Stomach (tissue), 19 donors: ENCODE data around the gene ADI1. TPM values are rescaled to one million over a fixed set of nuclear protein-coding genes. Genes with fewer than 3 reads are reported as not detected.

Experiments
- DNase-seq, 2 donors: peaks; one replicate each; pipeline versions ENCODE4 v3.0.0 to v3.0.0-alpha.2; 2013 to 2019
- H3K27ac ChIP-seq, 5 donors: fragments of 200-600 bp in 4 of 5; sonication (generic) in 4 of 5; one replicate each; pipeline ENCODE4 v1.5.1; 2013 to 2019; ENCODE audit warnings: mild to moderate bottlenecking in 1 of 5, moderate library complexity in 1 of 5
- H3K27me3 ChIP-seq, 3 donors: fragments of 200-600 bp; sonication (generic); one replicate each; pipeline ENCODE4 v1.5.1; 2017 to 2019; ENCODE audit warnings: mixed run types in 1 of 3
- H3K36me3 ChIP-seq, 4 donors: fragments of 200-600 bp; sonication (generic); 1 replicate in 3 of 4; 2 replicates in 1 of 4; pipeline ENCODE4 v1.5.1; 2016 to 2019
- H3K4me1 ChIP-seq, 4 donors: fragments of 200-600 bp; sonication (generic); one replicate each; pipeline ENCODE4 v1.5.1; 2016 to 2019
- H3K4me3 ChIP-seq, 4 donors: fragments of 200-600 bp; sonication (generic) in 3 of 4; one replicate each; pipeline ENCODE4 v1.5.1; 2016 to 2019; ENCODE audit warnings: mild to moderate bottlenecking in 1 of 4
- H3K9me3 ChIP-seq, 4 donors: fragments of 200-600 bp; sonication (generic); one replicate each; pipeline ENCODE4 v1.5.1; 2016 to 2019
- EP300 ChIP-seq: sonication (generic); formaldehyde crosslinking; IDR thresholded peaks from one replicate; pipeline ENCODE4 v1.6.1; 2017; ENCODE audit warnings: antibody characterized with exemption
- POLR2A ChIP-seq, 4 donors: fragments of 450-650 bp; IDR thresholded peaks; one replicate each; pipeline ENCODE4 v1.6.1; 2016; ENCODE audit warnings: antibody characterized with exemption in 4 of 4, control low read depth in 2 of 4, mild to moderate bottlenecking in 1 of 4, moderate library complexity in 1 of 4
- POLR2AphosphoS5 ChIP-seq, 3 donors: sonication (generic); formaldehyde crosslinking; IDR thresholded peaks; one replicate each; pipeline ENCODE4 v1.6.1; 2016; ENCODE audit warnings: antibody characterized with exemption in 3 of 3
- WGBS, 5 donors: extraction: QIAGEN DNeasy Blood & Tissue Kit in 3 of 5; methylation state at CpG; one replicate each; pipeline versions ENCODE4 v1.1.5 to v1.1.7; 2013 to 2018; 5-methylcytosine and 5-hydroxymethylcytosine counted together
- intact Hi-C: fragments of 100-400 bp; cut with DNase I; formaldehyde crosslinking; loops from one replicate; pipeline ENCODE4 v1.15.1; 2023; ENCODE audit warnings: low total_unique reads
- long read RNA-seq, 10 donors: transcript quantifications; one replicate each; lab custom pipeline, GENCODE V29; 2026
- polyA plus RNA-seq, 3 donors: library from polyadenylated mRNA; stranded (reverse); fragments of 200-250 nt; gene quantifications; one replicate each; pipeline ENCODE4 v1.2.3, GENCODE V29; 2013
- total RNA-seq, 5 donors: library from RNA; depleted of rRNA; stranded (reverse); fragments of >200 nt; gene quantifications; one replicate each; pipeline versions ENCODE4 v1.1.0 to v1.2.3, GENCODE V29; 2014 to 2016
- TF ChIP-seq, protein P1 (sequence below), 7 experiments: fragments of 450-650 bp in 4 of 7; fragments of 200-600 bp in 3 of 7; sonication (generic) in 3 of 7; IDR thresholded peaks; one replicate each; pipeline ENCODE4 v1.5.1; 2016 to 2019; ENCODE audit warnings: antibody characterized with exemption in 7 of 7, control low read depth in 2 of 7, mild to moderate bottlenecking in 1 of 7
- donor health status: healthy with polysubstance abuse.
- donor health status: Bipolar disorder and iron deficiency.
- donor health status: healthy.

ADI1 gene, protein sequence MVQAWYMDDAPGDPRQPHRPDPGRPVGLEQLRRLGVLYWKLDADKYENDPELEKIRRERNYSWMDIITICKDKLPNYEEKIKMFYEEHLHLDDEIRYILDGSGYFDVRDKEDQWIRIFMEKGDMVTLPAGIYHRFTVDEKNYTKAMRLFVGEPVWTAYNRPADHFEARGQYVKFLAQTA
- total RNA-seq (10 to 100 TPM; 25.1 to 67.7 (median 56.2) TPM), polyA plus RNA-seq (100 to 1,000 TPM in 2 of 3 donors, 10 to 100 TPM in 1; 78.3 to 124 (median 110) TPM)
- long read RNA-seq, donor 1, transcript ADI1-201 (4 exons, 2,391 nt) = major isoform, 42 of 42 reads
- long read RNA-seq, donor 1, partial matches to known transcripts = 0 of 42 reads
- long read RNA-seq, donor 1, other reads (novel, unspliced or antisense) = 0 of 42 reads
- long read RNA-seq, donor 2, transcript ADI1-201 (4 exons, 2,391 nt) = major isoform, 66 of 66 reads
- long read RNA-seq, donor 2, partial matches to known transcripts = 0 of 66 reads
- long read RNA-seq, donor 2, other reads (novel, unspliced or antisense) = 0 of 66 reads
- long read RNA-seq, donor 3, transcript ADI1-201 (4 exons, 2,391 nt) = major isoform, 19 of 19 reads
- long read RNA-seq, donor 3, partial matches to known transcripts = 0 of 19 reads
- long read RNA-seq, donor 3, other reads (novel, unspliced or antisense) = 0 of 19 reads
- long read RNA-seq, donor 4, partial matches to known transcripts = 0 of 1 reads
- long read RNA-seq, donor 4, other reads (novel, unspliced or antisense) = 0 of 1 reads
- long read RNA-seq, donor 5, transcript ADI1-201 (4 exons, 2,391 nt) = major isoform, 40 of 40 reads
- long read RNA-seq, donor 5, partial matches to known transcripts = 0 of 40 reads
- long read RNA-seq, donor 5, other reads (novel, unspliced or antisense) = 0 of 40 reads
- long read RNA-seq, donor 6 = 0 reads
- long read RNA-seq, donor 7, transcript ADI1-201 (4 exons, 2,391 nt) = major isoform, 68 of 68 reads
- long read RNA-seq, donor 7, partial matches to known transcripts = 0 of 68 reads
- long read RNA-seq, donor 7, other reads (novel, unspliced or antisense) = 0 of 68 reads
- long read RNA-seq, donor 8, transcript ADI1-201 (4 exons, 2,391 nt) = major isoform, 35 of 35 reads
- long read RNA-seq, donor 8, partial matches to known transcripts = 0 of 35 reads
- long read RNA-seq, donor 8, other reads (novel, unspliced or antisense) = 0 of 35 reads
- long read RNA-seq, donor 9, transcript ADI1-201 (4 exons, 2,391 nt) = major isoform, 26 of 3,328 reads
- long read RNA-seq, donor 9, partial matches to known transcripts = 3,268 of 3,328 reads
- long read RNA-seq, donor 9, other reads (novel, unspliced or antisense) = 34 of 3,328 reads
- long read RNA-seq, donor 10, transcript ADI1-201 (4 exons, 2,391 nt) = major isoform, 21 of 22 reads
- long read RNA-seq, donor 10, partial matches to known transcripts = 0 of 22 reads
- long read RNA-seq, donor 10, other reads (novel, unspliced or antisense) = 0 of 22 reads

DNA sequence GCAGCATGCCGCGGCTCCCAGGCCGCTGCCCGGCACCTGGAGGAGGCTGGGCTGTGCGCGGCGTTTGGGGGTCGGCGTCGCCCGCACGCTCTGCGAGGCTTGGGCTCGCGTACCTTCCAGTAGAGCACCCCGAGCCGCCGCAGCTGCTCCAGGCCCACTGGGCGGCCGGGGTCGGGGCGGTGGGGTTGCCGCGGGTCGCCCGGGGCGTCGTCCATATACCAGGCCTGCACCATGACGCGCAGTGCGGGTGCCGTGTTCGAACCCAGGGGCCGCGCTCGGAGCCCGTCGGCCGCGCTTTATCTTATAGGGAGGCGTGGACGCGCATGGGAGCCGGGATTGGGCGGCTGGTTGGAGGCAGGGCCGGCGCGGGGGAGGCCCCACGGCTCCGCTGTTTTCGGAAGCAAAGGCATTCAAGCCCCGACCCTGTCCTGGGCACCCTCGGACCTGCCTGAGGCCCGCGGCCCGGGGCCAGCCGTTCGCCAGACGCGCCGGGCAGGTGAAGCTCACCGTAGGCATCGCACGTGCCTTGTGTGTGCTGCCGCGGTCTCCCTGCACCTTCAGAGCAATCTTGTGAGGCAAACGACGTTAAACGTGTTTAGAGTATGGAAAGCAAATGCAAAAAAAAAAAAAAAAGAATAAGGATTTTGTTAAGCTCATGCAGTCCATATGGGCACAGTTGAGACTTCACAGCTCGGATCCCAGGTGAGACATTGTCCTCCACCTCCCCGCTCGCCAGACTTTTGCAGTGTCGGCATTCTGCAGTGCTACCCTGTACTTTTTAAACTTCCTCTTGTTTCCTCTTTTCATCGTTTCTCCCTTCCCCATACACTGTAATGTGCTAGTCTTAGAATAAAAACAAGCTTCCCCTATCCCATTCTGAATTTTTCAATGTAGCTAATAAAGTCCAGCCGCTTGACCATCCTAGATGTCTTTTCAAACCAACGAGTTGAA is at the start of gene ADI1:
Gene ADI1, minus strand, starts transcription at position 277 of the 951 bp plus-strand sequence. Its CDS starts 44 bp downstream, at position 233.
- DNase-seq = peak; percentile 89 to 93
- H3K9me3 ChIP-seq = peaks cover 0 to 5% (median 0%) of the 10 kb centered on the region in 4 donors
- H3K27ac ChIP-seq = peak within 1 kb of the TSS; percentile 95 to 100 (median 100)
- peaks cover 0 to 7% (median 4%) of the 10 kb centered on the region in 4 donors for H3K36me3 ChIP-seq
- H3K27me3 ChIP-seq = no peaks in the 10 kb centered on the region
- TF ChIP-seq, protein P1, sequence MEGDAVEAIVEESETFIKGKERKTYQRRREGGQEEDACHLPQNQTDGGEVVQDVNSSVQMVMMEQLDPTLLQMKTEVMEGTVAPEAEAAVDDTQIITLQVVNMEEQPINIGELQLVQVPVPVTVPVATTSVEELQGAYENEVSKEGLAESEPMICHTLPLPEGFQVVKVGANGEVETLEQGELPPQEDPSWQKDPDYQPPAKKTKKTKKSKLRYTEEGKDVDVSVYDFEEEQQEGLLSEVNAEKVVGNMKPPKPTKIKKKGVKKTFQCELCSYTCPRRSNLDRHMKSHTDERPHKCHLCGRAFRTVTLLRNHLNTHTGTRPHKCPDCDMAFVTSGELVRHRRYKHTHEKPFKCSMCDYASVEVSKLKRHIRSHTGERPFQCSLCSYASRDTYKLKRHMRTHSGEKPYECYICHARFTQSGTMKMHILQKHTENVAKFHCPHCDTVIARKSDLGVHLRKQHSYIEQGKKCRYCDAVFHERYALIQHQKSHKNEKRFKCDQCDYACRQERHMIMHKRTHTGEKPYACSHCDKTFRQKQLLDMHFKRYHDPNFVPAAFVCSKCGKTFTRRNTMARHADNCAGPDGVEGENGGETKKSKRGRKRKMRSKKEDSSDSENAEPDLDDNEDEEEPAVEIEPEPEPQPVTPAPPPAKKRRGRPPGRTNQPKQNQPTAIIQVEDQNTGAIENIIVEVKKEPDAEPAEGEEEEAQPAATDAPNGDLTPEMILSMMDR (IDR thresholded peaks at IDR 0.05) = no peak
- TF ChIP-seq POLR2A (IDR thresholded peaks at IDR 0.05) (peak in 2 of 4 donors; percentile 12 to 57), POLR2AphosphoS5 (IDR thresholded peaks at IDR 0.05) (peak in 2 of 3 donors; percentile 88), EP300 (no peak)
- intact Hi-C loops = no loop called here
- peaks cover 40 to 69% (median 55%) of the 10 kb centered on the region in 4 donors for H3K4me1 ChIP-seq
- peak within 1 kb of the TSS; percentile 80 to 97 (median 92) for H3K4me3 ChIP-seq
- WGBS, 5 donors = 1 to 2% (median 2%) methylated on average over 45 to 76 of the region's 76 CpGs

DNA sequence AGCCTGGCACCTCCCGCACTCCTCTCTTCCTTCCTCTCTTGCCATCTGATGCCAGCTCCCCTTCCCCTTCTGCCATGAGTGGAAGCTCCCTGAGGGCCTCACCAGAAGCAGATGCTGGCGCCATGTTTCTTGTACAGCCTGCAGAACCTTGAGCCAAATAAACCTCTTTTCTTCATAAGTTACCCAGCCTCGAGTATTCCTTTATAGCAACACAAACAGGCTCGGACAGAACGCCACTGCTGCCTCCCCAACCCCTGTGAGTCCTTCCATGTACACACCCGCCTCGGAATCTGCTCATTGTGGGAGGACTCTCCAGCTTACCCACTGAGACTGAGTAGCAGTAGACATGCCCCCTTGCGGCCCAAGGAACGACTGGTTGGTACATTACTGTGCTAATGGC is 47.5 kb upstream of the ADI1 start:
- TF ChIP-seq, protein P1 (IDR thresholded peaks at IDR 0.05) = no peak
- TF ChIP-seq POLR2AphosphoS5 (IDR thresholded peaks at IDR 0.05) = no peak
- no peak for TF ChIP-seq EP300
- no peak for TF ChIP-seq POLR2A (IDR thresholded peaks at IDR 0.05)
- Histone ChIP-seq H3K4me3 (no peak overlapping the region), H3K4me1 (no peaks in the 10 kb centered on the region), H3K27me3 (no peaks in the 10 kb centered on the region), H3K9me3 (no peaks in the 10 kb centered on the region), H3K27ac (no peak overlapping the region), H3K36me3 (no peaks in the 10 kb centered on the region)
- intact Hi-C loops = no loop called here
- WGBS, 5 donors = 89 to 97% (median 93%) methylated on average over 9 of the region's 9 CpGs
- DNase-seq = no peak

DNA sequence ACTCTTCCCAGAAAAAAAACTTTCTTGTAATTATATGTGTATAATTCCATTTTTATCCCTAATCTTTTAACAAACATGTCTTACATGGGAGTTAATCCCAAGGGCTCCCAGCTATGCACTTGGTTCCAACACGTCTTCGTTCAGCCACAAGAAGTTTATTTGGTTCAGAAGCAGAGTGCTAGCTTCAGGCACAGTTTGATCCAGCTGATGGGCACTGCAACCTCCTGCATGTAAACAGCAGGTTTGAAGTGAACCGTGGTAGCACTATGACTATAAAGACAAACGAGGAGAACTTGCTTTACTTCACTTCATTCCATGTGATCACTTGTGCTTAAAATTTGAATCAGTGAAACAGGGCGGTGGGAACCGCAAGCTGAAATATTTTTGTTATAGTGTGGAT is 45.8 kb upstream of the ADI1 start:
- TF ChIP-seq POLR2A (IDR thresholded peaks at IDR 0.05) = no peak
- TF ChIP-seq EP300 = no peak
- TF ChIP-seq POLR2AphosphoS5 (IDR thresholded peaks at IDR 0.05) = no peak
- TF ChIP-seq, protein P1 (IDR thresholded peaks at IDR 0.05) = no peak
- intact Hi-C loops = no loop called here
- H3K4me3 ChIP-seq = no peak overlapping the region
- 67 to 85% (median 79%) methylated on average over 6 of the region's 6 CpGs for WGBS, 5 donors
- no peak overlapping the region for H3K27ac ChIP-seq
- H3K36me3 ChIP-seq = no peaks in the 10 kb centered on the region
- DNase-seq = no peak
- H3K9me3 ChIP-seq = no peaks in the 10 kb centered on the region
- no peaks in the 10 kb centered on the region for H3K27me3 ChIP-seq
- no peaks in the 10 kb centered on the region for H3K4me1 ChIP-seq
